Measurements from ENCODE around the gene SESN1. TPM values are rescaled to one million over a fixed set of nuclear protein-coding genes. Genes with fewer than 3 reads are reported as not detected.
"Not testable (repeated sequence)": the region's sequence is repeated elsewhere in the genome, so short reads cannot be mapped to it uniquely, and the experiment has no call there.

SESN1 gene
- total RNA-seq: 64.1 TPM
- long read RNA-seq, transcript SESN1-202 (10 exons, 2,676 nt): major isoform, 137 of 261 reads
- long read RNA-seq, transcript SESN1-204 (10 exons, 3,509 nt): minor isoform, 111 of 261 reads
- long read RNA-seq, partial matches to known transcripts: 6 of 261 reads
- long read RNA-seq, other reads (novel, unspliced or antisense): 7 of 261 reads

DNA sequence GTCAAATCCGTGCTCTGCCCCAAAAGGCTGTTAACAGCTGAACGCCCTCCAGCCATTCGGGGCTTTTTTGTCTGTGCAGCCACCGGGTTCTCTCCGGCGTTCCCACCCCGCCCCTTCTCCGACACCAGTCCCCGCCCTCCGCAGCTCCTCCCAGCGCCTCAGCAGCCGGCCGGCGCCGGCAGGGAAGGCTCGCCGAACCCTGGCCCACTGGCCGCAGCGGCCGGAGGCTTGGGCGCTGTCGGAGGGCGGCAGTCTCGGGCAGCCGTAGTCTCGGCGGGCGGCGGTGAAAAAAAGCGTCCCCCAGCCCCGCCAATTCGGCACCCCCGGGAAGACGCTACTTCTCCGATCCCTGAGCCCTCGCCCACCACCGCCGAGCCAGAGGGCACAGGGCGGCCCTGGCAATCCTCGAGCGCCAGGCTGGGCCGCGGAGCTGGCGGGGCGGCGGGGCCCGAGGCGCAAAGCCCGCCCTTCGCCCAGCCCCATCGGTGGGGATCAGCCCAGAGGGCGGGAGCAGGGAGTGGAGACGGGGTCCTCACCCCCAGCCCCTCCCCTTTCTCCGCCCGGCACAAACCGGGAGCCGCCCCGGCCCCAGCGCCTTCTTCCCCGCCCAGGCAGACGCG is at the start of gene SESN1:
SESN1 (minus strand) TSS at position 431 of the 620 bp plus-strand sequence. CDS start 773 bp downstream, outside the sequence.
- peak; percentile 90 for ATAC-seq (ENCODE audit: poor library complexity)
- DNase-seq: peak; percentile 95
- intact Hi-C loops (cut with DNase I): loop anchor here (2.0 kb wide), 1 partner anchor 288 kb away; the partner anchor contains the start of gene CD164

- DNase-seq: no peak
- intact Hi-C loops (cut with DNase I): no loop called here
- ATAC-seq (ENCODE audit: poor library complexity): no peak
Observed at GRCh38 chr6:109143191-109143590, 48.5 kb upstream of the SESN1 start.

- ATAC-seq (ENCODE audit: poor library complexity); DNase-seq; intact Hi-C loops (cut with DNase I): not testable (repeated sequence)
Observed at GRCh38 chr6:109142067-109142466, 47.4 kb upstream of the SESN1 start.

GRCh38 chr6:109139109-109139508 is 44.5 kb upstream of the SESN1 start:
- intact Hi-C loops (cut with DNase I): no loop called here
- DNase-seq (no peak), ATAC-seq (ENCODE audit: poor library complexity) (no peak)

- intact Hi-C loops (cut with DNase I); DNase-seq; ATAC-seq (ENCODE audit: poor library complexity): not testable (repeated sequence)
Observed at GRCh38 chr6:109136530-109136929, 41.9 kb upstream of the SESN1 start.

DNA sequence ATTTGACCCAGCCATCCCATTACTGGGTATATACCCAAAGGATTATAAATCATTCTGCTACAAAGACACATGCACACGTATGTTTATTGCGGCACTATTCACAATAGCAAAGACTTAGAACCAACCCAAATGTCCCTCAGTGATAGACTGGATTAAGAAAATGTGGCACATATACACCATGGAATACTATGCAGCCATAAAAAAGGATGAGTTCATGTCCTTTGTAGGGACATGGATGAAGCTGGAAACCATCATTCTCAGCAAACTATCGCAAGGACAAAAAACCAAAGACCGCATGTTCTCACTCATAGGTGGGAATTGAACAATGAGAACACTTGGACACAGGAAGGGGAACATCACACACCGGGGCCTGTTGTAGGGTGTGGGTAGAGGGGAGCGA is 41.4 kb upstream of the SESN1 start:
- DNase-seq: not testable (repeated sequence)

GRCh38 chr6:109135600-109135999 is 41.0 kb upstream of the SESN1 start:
- ATAC-seq (ENCODE audit: poor library complexity); DNase-seq; intact Hi-C loops (cut with DNase I): not testable (repeated sequence)

More for the DNA sequence above, 41.4 kb upstream of the SESN1 start:
- intact Hi-C loops (cut with DNase I); ATAC-seq (ENCODE audit: poor library complexity): not testable (repeated sequence)

- intact Hi-C loops (cut with DNase I): no loop called here
- DNase-seq (no peak), ATAC-seq (ENCODE audit: poor library complexity) (no peak)
Observed at GRCh38 chr6:109130065-109130464, 35.4 kb upstream of the SESN1 start.

- no peak for ATAC-seq (ENCODE audit: poor library complexity)
- DNase-seq: no peak
- intact Hi-C loops (cut with DNase I): no loop called here
Observed at GRCh38 chr6:109125504-109125903, 30.9 kb upstream of the SESN1 start.

GRCh38 chr6:109124219-109124618 is 29.6 kb upstream of the SESN1 start:
- DNase-seq: no peak
- intact Hi-C loops (cut with DNase I): no loop called here
- no peak for ATAC-seq (ENCODE audit: poor library complexity)

- DNase-seq: no peak
- intact Hi-C loops (cut with DNase I): no loop called here
- no peak for ATAC-seq (ENCODE audit: poor library complexity)
Observed at GRCh38 chr6:109121411-109121810, 26.8 kb upstream of the SESN1 start.

DNA sequence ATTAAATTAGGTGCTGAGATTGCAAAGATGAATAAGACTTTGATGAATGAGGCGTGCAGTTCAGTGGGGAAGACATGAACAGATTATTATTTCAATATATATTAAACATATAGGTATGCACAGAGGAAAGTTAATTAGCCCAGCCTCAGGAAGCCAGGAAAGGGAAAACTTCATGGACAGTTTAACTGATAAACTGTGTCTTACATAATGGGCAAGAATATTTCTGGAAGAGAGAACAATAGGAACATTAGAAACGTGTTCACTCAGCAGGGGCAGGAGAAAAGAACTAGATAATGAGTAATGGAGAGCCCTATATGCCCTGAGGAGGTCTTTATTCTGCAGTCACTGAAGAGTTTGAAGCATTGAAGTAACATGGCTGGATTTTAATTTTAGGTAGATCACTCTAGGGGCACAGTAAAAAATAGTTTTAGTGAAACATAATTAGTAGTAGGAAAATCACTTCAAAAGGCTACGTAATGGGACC is 24.3 kb upstream of the SESN1 start:
- ATAC-seq (ENCODE audit: poor library complexity): no peak
- no peak for DNase-seq
- intact Hi-C loops (cut with DNase I): no loop called here

- intact Hi-C loops (cut with DNase I): no loop called here
- ATAC-seq (ENCODE audit: poor library complexity): no peak
Observed at GRCh38 chr6:109118337-109118736, 23.7 kb upstream of the SESN1 start.

GRCh38 chr6:109117346-109118035 is 22.8 kb upstream of the SESN1 start:
- ATAC-seq (ENCODE audit: poor library complexity) (peak; percentile 61), DNase-seq (no peak)
- intact Hi-C loops (cut with DNase I): no loop called here

More at GRCh38 chr6:109118337-109118736, 23.7 kb upstream of the SESN1 start:
- no peak for DNase-seq

DNA sequence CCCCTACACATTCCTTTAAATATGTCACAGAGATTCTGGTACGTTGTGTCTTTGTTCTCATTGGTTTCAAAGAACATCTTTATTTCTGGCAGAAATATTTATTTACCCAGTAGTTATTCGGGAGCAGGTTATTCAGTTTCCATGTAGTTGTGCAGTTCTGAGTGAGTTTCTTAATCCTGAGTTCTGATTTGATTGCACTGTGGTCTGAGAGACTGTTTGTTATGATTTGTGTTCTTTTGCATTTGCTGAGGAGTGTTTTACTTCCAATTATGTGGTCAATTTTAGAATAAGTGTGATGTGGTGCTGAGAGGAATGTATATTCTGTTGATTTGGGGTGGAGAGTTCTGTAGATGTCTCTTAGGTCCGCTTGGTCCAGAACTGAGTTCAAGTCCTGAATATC is 18.0 kb upstream of the SESN1 start:
- intact Hi-C loops (cut with DNase I); DNase-seq; ATAC-seq (ENCODE audit: poor library complexity): not testable (repeated sequence)

DNA sequence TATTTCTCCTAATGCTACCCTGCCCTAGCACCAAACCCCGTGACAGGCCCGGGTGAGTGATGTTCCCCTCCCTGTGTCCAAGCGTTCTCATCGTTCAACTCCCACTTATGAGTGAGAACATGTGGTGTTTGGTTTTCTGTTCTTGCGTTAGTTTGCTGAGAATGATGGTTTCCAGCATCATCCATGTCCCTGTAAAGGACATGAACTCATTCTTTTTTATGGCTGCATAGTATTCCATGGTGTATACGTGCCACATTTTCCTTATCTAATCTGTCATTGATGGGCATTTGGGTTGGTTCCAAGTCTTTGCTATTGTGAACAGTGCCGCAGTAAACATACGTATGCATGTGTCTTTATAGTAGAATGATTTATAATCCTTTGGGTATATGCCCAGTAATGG is 15.0 kb upstream of the SESN1 start:
- intact Hi-C loops (cut with DNase I); DNase-seq; ATAC-seq (ENCODE audit: poor library complexity): not testable (repeated sequence)

DNA sequence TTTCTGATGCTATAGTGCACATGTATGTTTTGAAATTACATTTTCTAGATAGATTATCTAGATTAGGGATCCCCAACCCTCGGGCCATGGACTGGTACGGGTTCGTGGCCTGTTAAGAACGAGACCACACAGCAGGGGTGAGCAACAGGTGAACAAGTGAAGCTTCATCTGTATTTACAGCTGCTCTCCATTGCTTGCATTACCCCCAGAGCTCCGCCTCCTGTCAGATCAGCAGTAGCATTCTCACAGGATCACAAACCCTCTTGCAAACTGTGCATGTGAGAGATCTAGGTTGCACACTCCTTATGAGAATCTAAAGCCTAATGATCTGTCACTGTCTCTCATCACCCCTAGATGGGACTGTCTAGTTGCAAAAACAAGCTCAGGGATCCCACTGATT is 11.0 kb upstream of the SESN1 start:
- intact Hi-C loops (cut with DNase I): no loop called here
- DNase-seq (no peak), ATAC-seq (ENCODE audit: poor library complexity) (no peak)

DNA sequence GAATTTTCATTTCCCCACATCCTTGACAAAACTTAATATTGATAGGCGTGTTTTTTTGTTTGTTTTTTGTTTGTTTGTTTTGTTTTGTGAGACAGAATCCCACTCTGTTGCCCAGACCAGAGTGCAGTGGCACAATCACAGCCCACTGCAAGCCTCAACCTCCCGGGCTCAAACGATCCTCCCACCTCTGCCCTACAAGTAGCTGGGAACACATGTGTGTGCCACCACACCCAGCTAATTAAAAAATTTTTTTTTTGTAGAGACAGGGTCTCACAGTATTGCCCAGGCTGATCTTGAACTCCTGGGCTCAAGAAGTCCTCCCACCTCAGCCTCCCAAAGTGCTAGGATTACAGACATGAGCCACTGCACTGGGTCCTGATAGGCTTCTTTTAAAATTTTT is 9.9 kb upstream of the SESN1 start:
- intact Hi-C loops (cut with DNase I): no loop called here
- ATAC-seq (ENCODE audit: poor library complexity) (no peak), DNase-seq (no peak)

DNA sequence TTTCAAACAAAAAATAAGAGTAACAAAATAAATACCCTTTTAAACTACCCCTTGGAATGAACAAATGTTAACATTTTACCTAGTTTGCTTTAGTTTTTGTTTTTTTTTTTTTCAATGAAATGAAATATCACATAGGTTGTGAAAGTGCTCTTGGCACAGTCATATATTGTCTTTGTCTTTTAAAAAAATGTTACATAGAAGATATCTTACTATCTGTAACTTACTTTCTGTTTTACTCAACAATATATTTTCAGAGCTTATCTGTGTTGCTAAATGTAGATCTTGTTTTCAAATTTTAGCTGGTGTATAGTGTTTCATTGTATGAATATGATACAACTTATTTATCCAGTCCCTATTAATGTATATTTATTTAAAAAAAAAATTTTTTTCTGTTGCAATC is 9.3 kb upstream of the SESN1 start:
- no peak for DNase-seq
- no peak for ATAC-seq (ENCODE audit: poor library complexity)
- intact Hi-C loops (cut with DNase I): no loop called here

DNA sequence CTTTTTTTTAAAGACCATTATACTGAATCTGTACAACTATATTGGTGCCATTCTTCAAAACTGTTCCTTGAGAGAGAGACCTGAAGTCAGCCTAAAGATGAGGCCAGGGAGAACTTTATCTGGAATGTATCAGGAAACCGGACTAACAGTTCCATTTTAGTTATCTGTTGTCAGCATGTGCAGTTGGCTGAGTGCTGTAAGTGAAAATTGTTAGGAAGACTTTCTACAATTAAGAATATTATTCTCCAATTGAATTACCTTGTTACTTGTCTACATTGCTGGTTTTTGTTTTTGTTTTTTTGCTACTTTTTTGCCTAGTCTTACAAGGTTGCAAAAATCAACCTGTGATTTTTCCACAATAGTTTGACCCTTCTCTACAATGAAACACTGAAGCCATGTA is 8.1 kb upstream of the SESN1 start:
- no peak for ATAC-seq (ENCODE audit: poor library complexity)
- DNase-seq: no peak
- intact Hi-C loops (cut with DNase I): no loop called here

Data from Right ventricle myocardium superior (tissue), 1 donor.